Astrocyte (in vitro differentiated cells and primary cell): ENCODE results near the gene MXD1. TPM values are rescaled to one million over a fixed set of nuclear protein-coding genes. Genes with fewer than 3 reads are reported as not detected.

Source experiments
- DNase-seq: peaks from one replicate; pipeline ENCODE4 v3.0.0-alpha.2; 2010; ENCODE audit warnings: low read depth
- FAIRE-seq: peaks from 2 replicates; lab custom pipeline; 2011; peaks lifted over from hg19 to GRCh38; lab: Jason Lieb, UNC
- H2AFZ ChIP-seq: 2 replicates; pipeline ENCODE4 v1.6.0; 2012; ENCODE audit warnings: low read depth, low read length, inconsistent platforms
- H3K27ac ChIP-seq: 2 replicates; pipeline ENCODE4 v1.5.1; 2011; ENCODE audit warnings: low read depth, low read length, inconsistent platforms
- H3K27me3 ChIP-seq: 2 replicates; pipeline ENCODE4 v1.6.0; 2011; ENCODE audit warnings: low read length, inconsistent platforms; ENCODE audit not compliant: insufficient read depth
- H3K36me3 ChIP-seq: 2 replicates; pipeline ENCODE4 v1.5.1; 2011; ENCODE audit warnings: low read length, inconsistent platforms; ENCODE audit not compliant: insufficient read depth
- H3K4me1 ChIP-seq: 2 replicates; pipeline ENCODE4 v1.5.1; 2011; ENCODE audit warnings: low read length, inconsistent platforms; ENCODE audit not compliant: insufficient read depth
- H3K4me2 ChIP-seq: 2 replicates; pipeline ENCODE4 v1.6.0; 2012; ENCODE audit warnings: low read length, inconsistent platforms
- H3K4me3 ChIP-seq: 2 replicates; pipeline ENCODE4 v1.5.1; 2011; ENCODE audit warnings: low read depth, mild to moderate bottlenecking, low read length, inconsistent platforms; ENCODE audit not compliant: insufficient read depth
- H3K79me2 ChIP-seq: 2 replicates; pipeline ENCODE4 v1.6.0; 2012; ENCODE audit warnings: mild to moderate bottlenecking, low read length, inconsistent platforms; ENCODE audit not compliant: insufficient read depth
- H3K9ac ChIP-seq: 2 replicates; pipeline ENCODE4 v1.6.0; 2012; ENCODE audit warnings: mild to moderate bottlenecking, low read length, inconsistent platforms
- H3K9me3 ChIP-seq: 2 replicates; pipeline ENCODE4 v1.5.1; 2012; ENCODE audit warnings: low read depth, mild to moderate bottlenecking, low read length, inconsistent platforms; ENCODE audit not compliant: insufficient read depth
- H4K20me1 ChIP-seq: 2 replicates; pipeline ENCODE4 v1.6.0; 2012; ENCODE audit warnings: low read length, inconsistent platforms; ENCODE audit not compliant: insufficient read depth
- H3K27ac Mint-ChIP-seq: one replicate; pipeline ENCODE4 v1.8.0; 2021; ENCODE audit warnings: mild to moderate bottlenecking, mixed read lengths; ENCODE audit not compliant: unreplicated experiment
- H3K27me3 Mint-ChIP-seq: one replicate; pipeline ENCODE4 v1.8.0; 2021; ENCODE audit warnings: low read depth, mixed read lengths; ENCODE audit not compliant: unreplicated experiment
- H3K36me3 Mint-ChIP-seq: one replicate; pipeline ENCODE4 v1.8.0; 2021; ENCODE audit warnings: low read depth, mixed read lengths; ENCODE audit not compliant: unreplicated experiment
- H3K4me1 Mint-ChIP-seq: one replicate; pipeline ENCODE4 v1.8.0; 2021; ENCODE audit warnings: low read depth, mixed read lengths; ENCODE audit not compliant: unreplicated experiment
- H3K4me3 Mint-ChIP-seq: one replicate; pipeline ENCODE4 v1.8.0; 2021; ENCODE audit warnings: mild to moderate bottlenecking, moderate library complexity, mixed read lengths; ENCODE audit not compliant: unreplicated experiment
- H3K9me3 Mint-ChIP-seq: one replicate; pipeline ENCODE4 v1.8.0; 2021; ENCODE audit warnings: mild to moderate bottlenecking, mixed read lengths; ENCODE audit not compliant: unreplicated experiment
- EZH2 ChIP-seq: IDR thresholded peaks from 2 replicates; pipeline ENCODE4 v1.6.1; 2012; ENCODE audit warnings: mild to moderate bottlenecking, low read length, inconsistent platforms; ENCODE audit not compliant: insufficient read depth
- total RNA-seq: library from RNA; stranded (reverse); gene quantifications from 2 replicates; pipeline ENCODE4 v1.2.1, GENCODE V29; 2021
- TF ChIP-seq, protein P1 (sequence below): IDR thresholded peaks from 2 replicates; pipeline ENCODE4 v1.5.1; 2011; ENCODE audit warnings: low read depth, mild to moderate bottlenecking, inconsistent platforms, low read length, moderate library complexity; ENCODE audit not compliant: insufficient read depth

MXD1 gene
- total RNA-seq, 1 donor from 2014 or later, result 29.2 TPM

DNA sequence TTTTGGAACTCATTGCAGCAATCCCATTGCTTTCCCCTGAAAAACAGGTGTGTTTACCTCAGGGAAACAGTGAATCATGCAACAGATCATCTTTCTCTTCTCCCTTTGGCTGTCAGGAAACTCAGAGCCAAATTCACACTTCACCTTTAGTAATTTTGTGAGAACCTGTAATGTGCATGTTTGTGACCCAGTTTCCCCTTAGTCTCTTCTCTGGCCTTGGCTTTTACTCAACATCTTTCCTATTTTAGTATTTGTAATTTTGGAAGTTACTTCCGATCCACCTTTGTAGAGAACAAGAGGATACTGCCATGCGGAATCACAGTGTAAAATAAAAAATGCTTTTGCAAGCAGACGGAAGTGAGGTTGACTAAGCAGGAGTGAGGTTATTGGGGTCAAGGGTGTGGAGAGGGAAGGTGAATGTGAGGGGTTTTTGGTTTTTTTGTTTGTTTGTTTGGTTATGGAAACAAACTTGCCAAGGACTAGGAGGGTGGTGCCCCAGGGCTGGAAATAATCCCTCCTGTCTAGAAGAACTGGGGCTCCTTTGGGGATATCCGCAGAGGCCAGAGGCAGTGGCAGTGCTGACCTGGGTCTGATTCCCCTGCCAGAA, 32.5 kb downstream of the MXD1 start:
- Histone ChIP-seq H3K9ac (no peak overlapping the region), H3K4me2 (peak overlapping the region; percentile 73), H2AFZ (no peak overlapping the region), H3K79me2 (no peaks in the 10 kb centered on the region), H3K27ac (no peak overlapping the region), H3K4me1 (peaks cover 22% of the 10 kb centered on the region), H3K36me3 (peaks cover 3% of the 10 kb centered on the region), H3K27me3 (peaks cover 2% of the 10 kb centered on the region), H3K4me3 (no peak overlapping the region), H3K9me3 (no peaks in the 10 kb centered on the region), H4K20me1 (no peaks in the 10 kb centered on the region)
- H3K27me3 Mint-ChIP-seq, result no peaks in the 10 kb centered on the region
- no peak for FAIRE-seq
- DNase-seq, result no peak
- H3K36me3 Mint-ChIP-seq, result peaks cover 8% of the 10 kb centered on the region
- no peak for TF ChIP-seq EZH2
- TF ChIP-seq, protein P1, sequence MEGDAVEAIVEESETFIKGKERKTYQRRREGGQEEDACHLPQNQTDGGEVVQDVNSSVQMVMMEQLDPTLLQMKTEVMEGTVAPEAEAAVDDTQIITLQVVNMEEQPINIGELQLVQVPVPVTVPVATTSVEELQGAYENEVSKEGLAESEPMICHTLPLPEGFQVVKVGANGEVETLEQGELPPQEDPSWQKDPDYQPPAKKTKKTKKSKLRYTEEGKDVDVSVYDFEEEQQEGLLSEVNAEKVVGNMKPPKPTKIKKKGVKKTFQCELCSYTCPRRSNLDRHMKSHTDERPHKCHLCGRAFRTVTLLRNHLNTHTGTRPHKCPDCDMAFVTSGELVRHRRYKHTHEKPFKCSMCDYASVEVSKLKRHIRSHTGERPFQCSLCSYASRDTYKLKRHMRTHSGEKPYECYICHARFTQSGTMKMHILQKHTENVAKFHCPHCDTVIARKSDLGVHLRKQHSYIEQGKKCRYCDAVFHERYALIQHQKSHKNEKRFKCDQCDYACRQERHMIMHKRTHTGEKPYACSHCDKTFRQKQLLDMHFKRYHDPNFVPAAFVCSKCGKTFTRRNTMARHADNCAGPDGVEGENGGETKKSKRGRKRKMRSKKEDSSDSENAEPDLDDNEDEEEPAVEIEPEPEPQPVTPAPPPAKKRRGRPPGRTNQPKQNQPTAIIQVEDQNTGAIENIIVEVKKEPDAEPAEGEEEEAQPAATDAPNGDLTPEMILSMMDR, result no peak
- peaks cover 17% of the 10 kb centered on the region for H3K4me1 Mint-ChIP-seq
- H3K4me3 Mint-ChIP-seq, result no peak overlapping the region
- H3K27ac Mint-ChIP-seq, result no peak overlapping the region
- no peaks in the 10 kb centered on the region for H3K9me3 Mint-ChIP-seq

GRCh38 chr2:69948032-69948962, 33.4 kb downstream of the MXD1 start:
- H3K27me3 Mint-ChIP-seq, result no peaks in the 10 kb centered on the region
- no peaks in the 10 kb centered on the region for H4K20me1 ChIP-seq

More at GRCh38 chr2:69948032-69948962, 33.4 kb downstream of the MXD1 start:
- no peak overlapping the region for H3K27ac Mint-ChIP-seq
- H3K27me3 ChIP-seq, result peaks cover 2% of the 10 kb centered on the region
- peak overlapping the region; percentile 51 for H3K4me2 ChIP-seq
- peaks cover 4% of the 10 kb centered on the region for H3K36me3 Mint-ChIP-seq
- no peaks in the 10 kb centered on the region for H3K9me3 Mint-ChIP-seq
- H3K9ac ChIP-seq, result no peak overlapping the region
- no peaks in the 10 kb centered on the region for H3K79me2 ChIP-seq
- H3K4me1 ChIP-seq, result peaks cover 22% of the 10 kb centered on the region
- no peak overlapping the region for H3K4me3 Mint-ChIP-seq
- peaks cover 17% of the 10 kb centered on the region for H3K4me1 Mint-ChIP-seq
- TF ChIP-seq, protein P1, result no peak
- no peak for TF ChIP-seq EZH2
- DNase-seq, result no peak
- peaks cover 3% of the 10 kb centered on the region for H3K36me3 ChIP-seq
- peak overlapping the region; percentile 11 for H2AFZ ChIP-seq
- FAIRE-seq, result no peak
- H3K4me3 ChIP-seq, result no peak overlapping the region
- no peaks in the 10 kb centered on the region for H3K9me3 ChIP-seq
- no peak overlapping the region for H3K27ac ChIP-seq
